HPDE6-E6E7 (cell line): ENCODE results near the gene CTBP1.

Experiments
- DNase-seq: peaks from one replicate; pipeline ENCODE4 v3.0.0; 2011; ENCODE audit warnings: missing footprints; ENCODE audit errors: extremely low spot score

The CTBP1 gene

DNA sequence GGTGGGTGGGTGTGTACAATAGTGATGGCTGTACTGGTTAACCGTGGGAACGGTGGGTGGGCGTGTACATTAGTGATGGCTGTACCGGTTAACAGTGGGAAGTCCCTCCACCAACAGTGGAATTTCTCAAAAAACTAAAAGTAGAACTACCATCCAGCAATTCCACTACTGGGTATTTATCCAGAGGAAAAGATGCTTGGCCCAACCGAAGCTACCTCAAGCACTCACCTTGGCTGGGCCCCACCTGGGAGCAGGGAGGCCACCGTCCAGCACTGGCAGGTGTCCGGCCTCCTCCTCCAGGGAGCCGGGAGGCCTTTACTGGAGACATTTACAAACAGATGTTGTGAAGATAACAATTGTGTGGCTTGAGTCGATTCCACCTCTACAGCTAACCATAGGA is 34.8 kb upstream of the CTBP1 start:
- DNase-seq: no peak

DNA sequence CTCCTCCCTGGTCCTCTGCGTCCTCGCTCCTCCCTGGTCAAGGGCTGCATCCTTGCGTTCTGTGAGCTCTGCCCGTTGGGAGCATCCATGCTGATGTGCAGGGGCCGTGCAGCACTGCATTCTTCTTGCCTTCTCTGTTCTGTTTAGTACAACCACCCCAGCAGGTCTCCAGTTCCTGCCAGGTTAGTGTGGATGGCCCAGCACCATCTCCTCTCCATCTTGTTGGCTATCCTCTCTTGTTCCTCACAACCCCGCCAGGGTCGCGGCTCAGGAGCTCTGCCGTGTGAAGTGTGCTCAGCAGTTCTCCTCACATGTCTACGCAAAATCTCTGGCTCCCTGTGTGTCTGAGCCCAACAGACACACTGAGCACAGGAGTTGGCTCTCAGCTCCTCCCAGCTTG is 30.3 kb upstream of the CTBP1 start:
- no peak for DNase-seq

DNA sequence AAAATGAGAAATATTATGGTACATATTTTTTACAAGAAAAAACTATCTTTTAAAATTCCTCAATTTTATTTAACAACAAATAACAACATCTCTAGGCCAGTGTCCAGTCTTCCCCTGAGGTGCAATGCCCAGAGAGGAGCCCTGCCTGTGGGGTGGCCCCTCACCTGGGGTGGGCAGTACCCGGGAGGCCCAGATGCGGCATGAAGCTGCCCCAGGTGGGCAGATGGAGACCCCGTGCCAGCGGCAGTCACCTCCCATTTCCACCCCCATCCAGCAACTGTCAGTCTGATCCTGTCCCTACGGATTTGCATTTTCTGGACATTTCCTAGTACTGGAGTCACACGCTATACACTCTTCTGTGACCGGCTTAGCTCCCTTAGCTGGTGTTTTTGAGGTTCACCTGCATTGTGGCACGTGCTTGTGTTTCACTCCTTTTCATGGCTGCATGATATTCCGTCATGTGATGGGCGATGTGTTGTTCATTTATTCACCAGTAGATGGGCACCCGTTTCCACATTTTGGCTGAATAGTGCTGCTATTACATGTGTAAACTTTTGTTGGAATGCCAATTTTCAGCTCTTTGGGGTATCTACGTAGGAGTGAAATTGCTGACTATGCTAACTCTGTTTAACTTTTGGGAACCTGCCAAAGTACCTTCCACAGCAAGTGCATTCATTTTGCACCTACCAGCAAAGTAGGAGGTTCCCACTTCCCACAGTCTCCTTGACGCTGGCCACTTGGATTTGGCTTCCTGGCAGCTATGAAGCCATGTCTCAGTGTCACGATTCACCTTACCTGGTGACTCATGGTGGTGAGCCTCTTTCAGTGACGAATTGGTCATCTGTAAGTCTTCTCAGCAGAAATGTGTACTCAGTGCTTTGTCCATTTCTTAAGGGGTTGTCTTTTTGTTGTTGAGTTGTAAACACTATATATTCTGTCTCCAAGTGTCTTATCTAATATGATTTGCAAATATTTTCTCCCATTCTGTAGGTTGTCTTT is 29.0 kb upstream of the CTBP1 start:
- peak; percentile 49 for DNase-seq

DNA sequence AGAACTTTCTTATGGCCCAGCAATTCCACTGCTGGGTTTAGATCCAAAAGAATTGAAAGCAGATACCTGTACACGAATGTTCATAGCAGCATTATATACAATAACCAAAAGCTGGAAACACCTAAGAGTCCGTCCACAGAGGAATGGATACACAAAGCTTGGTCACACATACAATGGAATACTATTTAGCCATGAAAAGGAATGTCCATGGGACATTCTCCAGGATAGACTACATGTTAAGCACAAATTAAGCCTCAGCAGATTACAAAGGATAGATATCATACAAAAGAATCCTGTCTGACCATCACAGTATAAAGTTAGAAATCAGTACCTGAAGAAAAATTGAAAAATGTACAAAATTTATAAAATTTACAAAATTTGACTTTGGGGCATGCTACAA is 28.1 kb upstream of the CTBP1 start:
- DNase-seq: no peak

DNA sequence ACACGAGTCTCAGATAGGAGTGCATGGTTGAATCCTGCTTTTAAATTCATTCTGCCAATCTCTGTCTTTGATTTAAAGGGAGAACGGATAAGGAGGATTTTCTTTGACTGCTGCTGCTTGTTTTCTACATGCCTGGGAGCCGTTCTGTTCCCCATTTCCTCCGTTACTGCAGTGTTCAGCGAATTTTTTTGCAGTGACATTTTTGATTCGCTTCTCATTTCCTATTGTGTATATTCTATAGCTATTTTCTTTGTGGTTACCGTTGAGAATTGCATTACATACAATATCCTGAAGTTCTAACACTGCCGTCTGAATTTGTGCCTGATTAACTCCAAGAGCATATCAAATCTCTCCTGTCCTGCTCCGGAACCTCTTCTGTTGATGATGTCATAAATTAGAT is 25.9 kb upstream of the CTBP1 start:
- DNase-seq: no peak

DNA sequence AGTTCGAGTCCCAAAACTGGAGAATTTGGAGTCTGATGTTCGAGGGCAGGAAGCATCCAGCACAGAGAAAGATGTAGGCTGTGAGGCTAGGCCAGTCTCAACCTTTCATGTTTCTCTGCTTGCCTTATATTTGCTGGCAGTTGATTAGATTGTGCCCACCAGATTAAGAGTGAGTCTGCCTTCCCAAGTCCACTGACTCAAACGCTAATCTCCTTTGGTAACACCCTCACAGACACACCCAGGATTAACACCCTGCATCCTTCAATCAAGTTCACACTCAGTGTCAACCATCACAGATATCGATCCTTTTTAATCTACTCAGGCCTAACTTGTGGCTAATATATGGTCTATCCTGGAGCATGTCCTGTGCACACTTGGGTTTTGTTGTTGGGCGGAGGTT is 22.8 kb upstream of the CTBP1 start:
- no peak for DNase-seq

DNA sequence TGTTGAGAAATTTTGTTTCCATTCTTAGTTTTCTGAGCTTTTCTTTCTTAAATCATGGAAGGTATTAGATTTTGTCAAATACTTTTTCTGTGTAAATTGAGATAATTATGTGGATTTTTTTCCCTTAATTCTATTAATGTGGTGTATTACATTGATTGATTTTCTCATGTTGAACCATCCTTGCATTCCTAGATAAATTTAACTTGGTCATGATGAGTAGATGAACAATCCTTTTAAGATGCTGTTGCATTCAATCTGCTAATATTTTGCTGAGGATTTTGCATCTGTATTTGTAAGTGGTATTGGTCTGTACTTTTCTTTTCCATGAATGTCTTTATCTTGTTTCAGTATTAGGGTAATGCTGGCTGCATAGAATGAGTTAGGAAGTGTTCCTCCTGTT is 20.3 kb upstream of the CTBP1 start:
- no peak for DNase-seq

DNA sequence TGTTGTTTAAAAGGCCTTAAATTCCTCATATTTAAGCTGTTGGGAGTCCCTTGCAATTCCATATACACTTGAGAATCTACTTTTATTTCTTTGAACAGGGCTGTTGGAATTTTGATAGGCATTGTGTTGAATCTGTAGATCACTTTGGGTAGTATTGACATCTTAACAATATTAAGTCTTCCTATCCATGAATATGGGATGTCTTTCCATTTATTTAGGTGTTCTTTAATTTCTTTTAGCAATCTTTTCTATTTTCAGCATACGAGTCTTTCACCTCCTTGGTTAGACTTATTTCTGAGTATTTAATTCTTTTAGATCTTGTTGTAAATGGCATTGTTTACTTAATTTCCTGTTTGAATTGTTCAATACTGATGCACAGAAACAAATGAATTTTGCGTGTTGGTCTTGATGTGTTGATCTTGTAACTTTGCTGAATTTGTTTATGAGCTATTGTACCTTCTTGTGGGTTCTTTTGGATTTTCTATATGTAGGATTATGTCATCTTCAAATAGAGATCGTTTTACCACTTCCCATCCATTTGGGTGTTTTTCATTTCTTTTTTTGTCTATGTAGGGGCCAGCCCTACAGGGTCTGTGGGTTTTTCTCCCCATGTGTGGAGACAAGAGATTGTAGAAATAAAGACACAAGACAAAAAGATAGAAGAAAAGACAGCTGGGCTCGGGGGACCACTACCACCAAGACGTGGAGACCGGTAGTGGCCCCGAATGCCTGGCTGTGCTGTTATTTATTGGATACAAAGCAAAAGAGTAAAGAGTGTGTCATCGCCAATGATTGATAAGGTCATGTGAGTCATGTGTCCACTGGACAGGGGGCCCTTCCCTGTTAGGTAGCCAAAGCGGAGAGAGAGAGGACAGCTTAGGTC is 18.2 kb upstream of the CTBP1 start:
- DNase-seq: no peak

DNA sequence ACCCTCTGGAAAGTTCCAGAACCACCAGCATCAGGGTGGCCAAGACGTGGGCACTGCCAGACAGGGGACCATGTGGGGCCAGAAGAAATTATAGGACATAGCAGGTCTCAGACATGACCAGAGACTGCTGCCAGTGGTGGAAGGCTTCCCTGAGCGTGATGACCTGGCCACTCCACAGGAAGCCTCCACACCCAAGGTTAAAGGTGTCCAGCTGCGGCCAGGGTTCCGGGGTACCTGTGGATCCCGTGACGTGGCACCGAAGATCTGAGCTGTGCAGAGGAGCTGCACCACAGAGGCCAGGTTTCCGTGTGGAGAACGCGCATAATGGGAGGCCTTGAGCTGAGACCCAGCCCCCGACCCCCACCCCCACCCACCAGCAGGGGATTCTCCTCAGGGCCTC is 16.4 kb upstream of the CTBP1 start:
- DNase-seq: no peak

DNA sequence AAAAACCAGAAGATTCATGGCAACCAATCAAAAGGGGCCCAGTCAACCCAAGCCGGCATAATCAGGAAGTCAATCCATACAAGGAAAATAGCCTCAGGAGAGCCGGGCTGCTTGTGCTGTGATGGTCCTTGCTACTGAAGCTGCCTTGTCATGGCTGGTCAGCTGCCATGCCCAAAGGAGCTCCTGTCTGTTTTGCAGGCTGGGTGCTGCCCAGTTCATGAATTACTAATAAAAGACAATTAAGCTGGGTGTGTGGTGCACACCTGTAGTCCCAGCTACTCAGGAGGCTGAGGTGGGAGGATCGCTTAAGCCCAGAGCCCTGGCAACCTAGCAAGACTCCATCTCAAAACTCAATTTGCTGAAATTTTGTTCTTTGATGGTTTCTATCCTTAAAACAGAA is 16.0 kb upstream of the CTBP1 start:
- DNase-seq: no peak

DNA sequence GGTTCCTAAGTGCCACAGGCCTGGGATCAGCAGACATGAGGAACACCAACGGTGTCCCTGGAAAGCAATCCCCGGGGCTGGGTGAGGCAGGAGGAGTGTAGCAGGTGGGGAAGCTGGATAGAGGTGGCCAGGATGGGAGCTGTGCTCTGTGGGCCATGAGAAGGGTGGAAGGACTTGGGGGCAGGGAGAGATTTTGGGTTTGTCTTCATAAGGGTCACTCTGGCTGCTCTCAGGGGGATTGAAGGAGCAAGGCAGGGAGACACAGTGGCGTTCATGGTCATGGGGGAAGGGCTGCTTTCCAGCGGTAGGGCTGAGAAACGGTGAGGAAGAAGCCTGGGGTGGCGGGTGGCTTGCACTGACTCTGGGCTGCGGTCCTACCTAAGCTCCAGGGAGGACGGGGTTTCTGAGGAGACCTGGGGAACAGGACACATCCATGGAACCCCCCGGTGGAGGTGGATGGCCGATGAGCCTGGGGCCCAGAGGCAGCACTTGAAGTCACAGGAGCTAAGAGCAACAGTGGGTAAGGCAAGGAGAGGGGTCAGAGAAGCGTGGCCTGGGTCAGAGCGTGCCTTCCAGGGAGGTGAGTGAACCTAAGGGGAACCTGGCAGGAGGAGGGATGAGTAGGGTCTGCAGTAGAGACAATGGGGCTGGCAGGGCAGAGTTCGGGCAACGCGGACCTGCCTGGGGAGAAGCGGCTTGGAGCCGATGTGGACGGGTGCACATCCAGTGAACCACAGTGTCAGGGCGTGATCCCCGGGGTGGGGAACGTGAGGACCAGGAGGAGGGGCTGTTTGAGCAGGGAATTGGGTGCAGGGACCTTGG is 12.4 kb upstream of the CTBP1 start:
- DNase-seq: no peak

DNA sequence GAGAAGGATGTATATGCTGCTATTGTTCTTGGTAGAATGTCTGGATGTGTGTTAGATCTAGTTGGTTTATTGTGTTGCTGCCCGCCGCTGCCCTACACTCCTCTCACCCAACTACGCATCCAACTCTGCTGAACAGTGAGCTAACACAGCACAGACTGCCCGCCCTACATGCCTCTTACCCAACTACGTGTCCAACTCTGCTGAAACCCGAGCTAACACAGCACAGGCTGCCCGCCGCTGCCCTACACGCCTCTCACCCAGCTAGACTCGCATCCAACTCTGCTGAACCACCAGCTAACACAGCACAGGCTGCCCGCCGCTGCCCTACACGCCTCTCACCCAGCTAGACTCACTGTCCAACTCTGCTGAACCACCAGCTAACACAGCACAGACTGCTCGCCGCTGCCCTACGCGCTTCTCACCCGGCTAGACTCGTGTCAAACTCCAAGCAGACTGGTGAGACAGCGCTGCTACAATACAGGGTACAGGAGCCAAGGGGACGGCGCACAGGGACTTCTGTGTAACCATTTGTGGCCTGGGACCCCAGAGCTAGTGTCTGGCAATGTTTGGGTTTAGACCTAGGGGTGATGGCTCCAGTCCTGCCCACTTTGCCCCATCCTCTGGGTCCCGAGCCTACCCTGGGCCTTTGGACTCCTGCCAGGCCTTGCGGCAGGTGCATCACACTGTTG is 11.6 kb upstream of the CTBP1 start:
- DNase-seq: no peak

DNA sequence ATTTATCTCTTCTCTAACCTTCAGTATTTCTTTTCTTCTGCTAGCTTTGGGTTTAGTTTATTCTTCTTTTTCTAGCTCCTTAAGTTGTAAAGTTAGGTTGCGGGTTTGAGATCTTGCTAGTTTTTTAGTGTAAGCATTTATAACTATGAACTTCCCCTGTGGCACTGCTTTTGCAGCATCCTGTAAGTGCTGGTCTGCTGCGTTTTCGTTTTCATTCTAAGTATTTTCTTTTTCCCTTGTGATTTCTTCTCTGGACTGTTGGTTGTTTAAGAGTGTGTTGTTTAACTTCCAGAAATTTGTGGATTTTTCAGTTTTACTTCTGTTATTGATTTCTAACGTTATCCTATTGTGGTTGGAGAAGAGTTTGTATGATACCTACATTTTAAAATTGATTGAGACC is 11.0 kb upstream of the CTBP1 start:
- no peak for DNase-seq

DNA sequence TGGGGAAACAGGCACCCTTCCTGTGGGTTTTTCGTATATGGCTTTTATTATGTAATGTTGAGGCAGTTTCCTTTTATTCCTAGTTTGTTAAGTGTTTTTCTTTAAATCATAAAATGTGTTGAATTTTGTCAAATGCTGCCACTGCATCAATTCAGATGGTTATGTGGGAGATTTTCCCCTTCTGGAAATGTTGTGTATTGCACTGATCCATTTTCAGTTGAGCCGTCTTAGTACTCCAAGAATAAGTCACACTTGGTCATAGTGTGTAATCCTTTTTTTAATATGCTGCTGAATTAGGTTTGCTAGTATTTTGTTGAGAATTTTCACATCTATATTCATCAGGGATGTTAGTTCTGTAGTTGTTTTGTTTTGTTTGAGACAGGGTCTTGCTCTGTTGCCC is 9.5 kb upstream of the CTBP1 start:
- DNase-seq: no peak

DNA sequence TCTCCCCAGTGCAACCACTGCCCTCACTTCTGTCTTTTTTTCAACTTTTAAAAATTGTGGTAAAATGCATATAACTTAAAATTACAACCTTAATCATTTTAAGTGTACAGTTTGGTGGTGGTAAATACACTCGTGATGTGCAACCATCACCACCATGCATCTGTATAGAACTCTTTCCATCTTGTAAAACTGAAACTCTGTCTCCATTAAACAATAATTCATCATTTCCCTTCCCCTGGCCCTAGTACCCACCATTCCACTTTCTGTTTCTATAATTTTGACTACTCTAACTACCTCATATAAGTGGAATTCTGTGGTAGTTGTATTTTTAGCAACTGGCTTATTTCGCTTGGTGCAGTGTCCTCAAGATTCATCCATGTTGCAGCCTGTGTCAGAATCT is 6.8 kb upstream of the CTBP1 start:
- DNase-seq: no peak

DNA sequence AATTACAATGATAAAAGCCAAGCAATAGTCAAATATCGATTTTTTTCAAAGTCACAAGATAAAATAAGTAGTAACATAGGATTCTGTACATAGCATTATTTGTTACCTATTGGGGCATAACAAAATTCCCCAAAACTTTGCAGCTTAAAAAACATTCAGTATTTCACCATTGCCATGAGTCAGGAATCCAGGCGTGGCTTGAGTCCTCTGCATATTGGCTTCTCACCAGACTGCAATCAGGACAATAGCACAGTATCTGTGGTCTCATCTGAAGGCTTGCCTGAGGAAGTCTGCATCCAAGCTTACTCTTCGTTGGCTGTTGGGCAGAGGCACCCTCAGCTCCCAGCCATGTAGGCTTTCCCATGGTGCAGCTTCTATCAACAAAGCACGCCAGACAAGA is 6.2 kb upstream of the CTBP1 start:
- no peak for DNase-seq

DNA sequence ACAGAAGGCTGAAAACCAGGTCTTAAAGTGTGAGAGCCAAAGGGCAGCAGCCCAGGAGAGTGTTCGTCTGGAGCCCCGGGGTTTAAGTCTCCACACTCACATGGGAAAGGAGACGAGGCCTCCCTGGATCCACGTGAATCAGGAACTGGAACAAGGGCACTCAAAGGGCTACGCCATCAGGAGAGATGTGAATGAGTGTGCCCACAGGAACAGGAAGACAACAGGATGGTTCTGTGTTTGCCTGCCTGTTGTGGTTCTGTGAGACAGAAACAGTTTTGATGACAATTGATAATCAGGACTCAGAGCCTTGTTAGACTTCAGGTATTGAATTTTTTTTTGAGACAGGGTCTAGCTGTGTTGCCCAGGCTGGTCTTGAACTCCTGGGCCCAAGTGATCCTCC is 4.9 kb upstream of the CTBP1 start:
- DNase-seq: no peak

DNA sequence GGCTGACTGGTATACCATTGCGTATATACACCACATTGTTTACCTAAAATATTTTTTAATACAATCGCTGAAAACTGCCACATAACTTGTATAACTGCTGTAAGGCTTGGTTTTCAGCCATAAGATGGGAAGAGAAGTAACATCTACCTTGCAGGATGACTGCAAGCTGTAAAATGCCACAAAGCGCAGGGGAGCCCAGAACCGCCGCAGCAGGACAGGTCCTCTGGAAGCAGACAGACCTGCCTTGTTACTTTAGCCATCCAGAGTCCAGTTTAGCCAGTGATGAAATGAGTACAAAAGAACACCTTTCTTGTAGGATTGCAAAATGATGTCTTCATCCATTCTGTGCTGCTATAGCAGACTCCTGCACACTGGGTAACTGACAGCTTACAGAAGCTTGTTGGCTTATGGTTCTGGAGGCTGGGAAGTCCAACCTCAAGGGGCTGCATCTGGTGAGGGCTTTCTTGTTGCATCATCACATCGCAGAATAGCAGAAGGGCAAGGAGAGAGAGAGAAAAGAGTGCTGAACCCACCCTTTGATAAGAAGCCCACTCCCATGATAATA is 4.1 kb upstream of the CTBP1 start:
- DNase-seq: no peak

DNA sequence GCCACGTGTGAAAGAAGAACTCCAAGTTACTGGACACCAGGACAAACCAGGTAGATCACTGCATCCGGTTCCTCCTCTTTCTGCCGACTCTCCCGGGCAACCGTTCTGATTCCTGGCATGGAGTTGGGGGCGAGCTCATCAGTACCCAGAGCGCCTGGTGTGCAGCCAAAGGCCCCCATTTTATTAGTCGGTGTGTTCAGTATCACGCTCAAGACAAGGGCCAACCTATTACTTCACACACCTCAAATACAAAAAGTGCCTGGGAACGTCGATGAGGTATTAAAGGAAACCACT is 2.8 kb upstream of the CTBP1 start:
- no peak for DNase-seq

DNA sequence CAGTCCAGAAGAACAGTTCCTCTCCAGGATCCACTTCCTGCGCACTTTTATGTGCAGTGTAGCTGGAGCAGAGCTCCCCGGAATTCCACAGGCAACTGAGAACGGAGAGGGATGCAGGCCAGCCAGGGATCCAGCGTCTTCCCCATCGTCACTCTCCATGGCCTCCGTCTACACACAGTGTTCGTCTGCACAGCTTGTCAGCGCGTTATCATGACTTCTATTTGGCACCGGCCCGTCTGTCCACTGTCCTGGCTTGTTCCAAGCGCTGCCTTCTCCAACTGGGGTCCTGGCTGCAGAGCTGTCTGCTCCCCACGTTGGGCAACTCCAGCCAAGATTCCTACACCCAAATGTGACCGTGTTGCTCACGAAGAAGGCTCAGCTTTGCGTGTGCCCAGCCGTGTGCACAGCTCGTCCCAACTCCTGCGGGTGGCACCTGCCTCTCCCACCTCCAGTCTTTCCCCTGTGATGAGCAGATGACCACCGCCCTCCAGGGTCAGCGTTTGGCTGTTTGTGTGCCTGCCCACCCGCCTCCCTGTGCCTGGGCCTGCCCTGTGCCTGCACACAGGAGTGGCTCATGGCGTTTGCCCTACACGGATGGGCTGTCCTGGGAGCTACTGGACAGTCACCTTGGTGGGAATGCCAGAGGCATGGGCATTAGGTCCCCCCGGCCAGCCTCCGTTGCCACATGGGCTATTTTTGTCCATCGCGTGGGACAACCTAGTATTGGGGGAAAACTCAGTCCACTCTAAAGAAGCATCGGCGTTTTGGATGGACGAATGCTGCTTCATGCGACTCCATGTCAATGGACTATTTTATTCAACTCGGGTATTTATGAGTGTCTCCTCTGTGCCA is 2.2 kb upstream of the CTBP1 start:
- no peak for DNase-seq

DNA sequence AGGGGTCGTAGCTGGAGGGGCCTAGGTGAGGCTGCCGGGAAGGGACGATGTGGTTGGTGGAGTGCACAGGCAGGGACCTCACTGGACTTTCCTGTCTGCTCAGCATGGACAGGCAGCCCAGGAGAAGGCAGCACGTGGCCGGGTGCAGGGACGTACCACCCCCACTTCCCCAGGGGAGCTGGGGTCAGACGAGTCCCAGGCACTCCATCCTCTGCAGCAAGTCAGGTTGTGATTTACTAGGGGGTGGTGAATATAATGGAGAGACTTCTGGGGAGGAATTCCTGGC is 1.5 kb upstream of the CTBP1 start:
- no peak for DNase-seq
